AG04449 (cell line): ENCODE results near the gene PRR5L.

Experiments used
- CTCF ChIA-PET: fragments of 350-600 bp; formaldehyde crosslinking; extraction: SDS; loops from one replicate; lab custom pipeline; 2021; ENCODE audit warnings: antibody characterized with exemption; lab: Yijun Ruan, JAX
- POLR2A ChIA-PET: fragments of 400-600, 350-600 bp; formaldehyde crosslinking; extraction: SDS; loops from one replicate; lab custom pipeline; 2020; ENCODE audit warnings: antibody characterized with exemption, inconsistent platforms; lab: Yijun Ruan, JAX
- DNase-seq: peaks from one replicate; pipeline ENCODE4 v3.0.0-alpha.2; 2010; ENCODE audit warnings: low read depth, low spot score
- H3K4me3 ChIP-seq: 2 replicates; pipeline ENCODE4 v1.5.1; 2011; ENCODE audit warnings: low read depth, mild to moderate bottlenecking, control low read depth, low read length
- CTCF ChIP-seq: IDR thresholded peaks from one replicate; pipeline ENCODE4 v1.5.1; 2011; ENCODE audit warnings: mild to moderate bottlenecking, moderate library complexity, low read length, control low read depth, inconsistent platforms; ENCODE audit not compliant: insufficient read depth; ENCODE audit errors: missing control alignments

Gene PRR5L

GRCh38 chr11:36295926-36296325 lies at the start of gene PRR5L:
Gene PRR5L (plus strand): TSS chr11:36296288. CDS start chr11:36401122, 104,834 bp downstream.
- TF ChIP-seq CTCF: no peak
- no peak within 1 kb of the TSS for H3K4me3 ChIP-seq
- ChIA-PET CTCF (interaction anchor here (1.9 to 18.9 kb wide), 3 partner anchors 12 to 199 kb away, joined by 7 to 565 read pairs (median 243); no protein-coding TSS in a partner anchor), POLR2A (no interaction called here)
- DNase-seq: no peak

DNA sequence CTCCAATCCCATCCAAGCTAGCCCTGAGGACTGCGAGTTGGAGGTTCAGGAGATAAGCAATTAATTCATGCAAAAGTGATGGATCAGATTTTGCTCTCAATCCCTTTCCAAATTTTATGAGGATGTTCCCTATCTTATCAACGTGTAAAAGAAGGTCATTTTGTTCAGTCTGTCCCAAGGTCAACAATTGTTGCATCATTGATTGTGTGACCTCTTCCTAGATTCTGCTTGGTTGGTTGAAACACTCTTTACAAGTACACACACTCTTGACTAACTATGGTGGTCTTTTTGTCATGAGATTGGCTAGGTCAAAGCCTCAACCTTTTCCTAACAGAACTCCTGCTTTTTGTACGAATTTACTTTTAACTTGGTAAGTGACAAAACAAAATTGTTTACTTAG lies 48.6 kb upstream of the PRR5L start:
- no peak for TF ChIP-seq CTCF
- ChIA-PET CTCF (interaction anchor here (8.8 kb wide), 1 partner anchor 12 kb away, joined by 70 read pairs; no protein-coding TSS in a partner anchor), POLR2A (no interaction called here)
- no peak for DNase-seq
- no peak overlapping the region for H3K4me3 ChIP-seq

DNA sequence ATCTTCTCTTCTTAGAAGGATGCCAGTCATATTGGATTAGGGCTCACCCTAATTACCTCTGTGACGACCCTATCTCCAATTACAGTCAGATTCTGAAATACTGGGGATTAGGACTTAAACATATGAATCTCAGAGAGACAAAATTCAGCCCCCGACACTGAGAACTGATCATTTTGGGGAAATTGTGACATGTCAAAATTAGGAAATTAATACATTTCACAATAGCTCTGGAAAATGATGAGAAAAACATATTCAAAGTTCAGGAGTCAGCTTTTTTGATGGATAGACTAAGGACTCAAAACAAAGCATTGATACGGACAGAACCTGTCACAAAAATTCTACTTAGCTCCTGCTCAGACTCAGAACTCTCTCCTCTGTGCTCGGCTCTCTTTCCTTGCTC lies 47.7 kb upstream of the PRR5L start:
- no peak for TF ChIP-seq CTCF
- POLR2A ChIA-PET: no interaction called here
- CTCF ChIA-PET: interaction anchor here (0.7 to 8.8 kb wide), 6 partner anchors 11 to 619 kb away, joined by 3 to 70 read pairs (median 4); no protein-coding TSS in a partner anchor

GRCh38 chr11:36249246-36249645 lies 46.8 kb upstream of the PRR5L start:
- ChIA-PET POLR2A (no interaction called here), CTCF (interaction anchor here (0.9 to 8.8 kb wide), 6 partner anchors 10 to 619 kb away, joined by 3 to 70 read pairs (median 8); no protein-coding TSS in a partner anchor)
- no peak overlapping the region for H3K4me3 ChIP-seq
- peak; percentile 55 for DNase-seq
- TF ChIP-seq CTCF: no peak

More for the DNA sequence above, 47.7 kb upstream of the PRR5L start:
- no peak overlapping the region for H3K4me3 ChIP-seq
- no peak for DNase-seq

DNA sequence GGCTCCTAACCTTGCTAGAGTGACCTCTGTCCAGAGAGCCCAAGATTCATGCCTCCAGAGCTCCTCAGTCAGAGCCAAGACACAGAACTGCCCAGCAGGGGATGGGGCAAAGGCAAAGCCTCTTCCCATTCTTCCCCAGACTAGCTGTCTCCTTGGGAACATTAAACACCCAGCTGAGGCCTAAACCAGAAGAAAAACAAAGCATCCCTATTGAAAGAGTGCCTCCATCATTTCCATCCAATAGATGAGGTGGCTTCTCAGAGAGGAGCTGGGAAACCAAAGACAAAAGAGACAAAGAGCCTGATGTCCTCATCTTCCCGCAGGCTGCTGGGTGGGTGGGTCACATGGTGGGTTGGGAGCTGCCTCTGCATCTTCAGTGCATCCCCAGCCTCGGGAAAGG lies 44.3 kb upstream of the PRR5L start:
- DNase-seq: no peak
- POLR2A ChIA-PET: no interaction called here
- CTCF ChIA-PET: interaction anchor here (1.1 to 9.2 kb wide), 5 partner anchors 7 to 429 kb away, joined by 3 to 101 read pairs (median 14); no protein-coding TSS in a partner anchor
- no peak overlapping the region for H3K4me3 ChIP-seq
- no peak for TF ChIP-seq CTCF

DNA sequence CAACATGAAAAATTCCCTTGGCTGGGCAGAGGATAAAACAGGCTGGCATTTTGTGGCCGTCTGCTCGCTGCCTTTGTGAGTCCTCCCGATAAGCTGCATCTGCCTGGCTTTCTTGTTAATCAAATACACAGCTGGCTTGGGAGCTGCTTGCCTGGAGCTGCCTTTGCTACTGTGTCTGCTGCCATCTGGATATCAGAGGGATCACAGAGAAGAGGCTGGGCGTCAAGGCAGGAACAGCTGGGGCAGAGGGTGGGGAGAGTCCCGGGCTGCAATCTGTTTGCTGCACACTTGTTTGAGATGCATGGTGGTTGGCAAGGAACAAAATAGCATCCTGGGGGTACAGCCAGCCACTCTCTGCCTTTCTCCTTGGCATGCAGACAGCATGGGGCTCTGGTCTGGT lies 42.9 kb upstream of the PRR5L start:
- no peak for TF ChIP-seq CTCF
- H3K4me3 ChIP-seq: no peak overlapping the region
- no peak for DNase-seq
- ChIA-PET CTCF (interaction anchor here (1.6 to 9.2 kb wide), 6 partner anchors 6 to 430 kb away, joined by 3 to 101 read pairs (median 12); no protein-coding TSS in a partner anchor), POLR2A (no interaction called here)
